PC-3 (cell line): ENCODE measurements around the gene NES. TPM values are rescaled to one million over a fixed set of nuclear protein-coding genes. Genes with fewer than 3 reads are reported as not detected.

Experiments
- ATAC-seq: fragments of 200-7000 bp; cut with Tn5 transposase; 2 replicates; pipeline ENCODE4 v1.9.1; 2020; ENCODE audit warnings: mild to moderate bottlenecking, moderate library complexity
- BruUV-seq: library from RNA; stranded (reverse); fragments of 400-500 nt; replicated peaks from 2 replicates; lab custom pipeline; 2021; lab: Mats Ljungman, UMichigan
- CTCF ChIA-PET: fragments of 300-600 bp; sonication (Branson Sonifier 250); formaldehyde crosslinking; loops from one replicate; lab custom pipeline; 2022; ENCODE audit warnings: antibody characterized with exemption; lab: Charles Lee
- POLR2A ChIA-PET: fragments of 300-600 bp; sonication (Branson Sonifier 250); formaldehyde crosslinking; loops from one replicate; lab custom pipeline; 2022; ENCODE audit warnings: antibody characterized with exemption; ENCODE audit not compliant: unreplicated experiment; lab: Charles Lee
- DNase-seq: peaks from one replicate; pipeline ENCODE4 v3.0.0-alpha.2; 2015
- H2AFZ ChIP-seq: fragments of 300-600 bp; sonication (generic); 2 replicates; pipeline ENCODE4 v1.6.0; 2016; ENCODE audit warnings: antibody characterized with exemption, low read length
- H3F3A ChIP-seq: fragments of 300-600 bp; sonication (generic); one replicate; pipeline ENCODE4 v1.6.0; 2017; ENCODE audit warnings: antibody characterized with exemption, low read length, control low read depth, mild to moderate bottlenecking; ENCODE audit not compliant: unreplicated experiment
- H3K27ac ChIP-seq: fragments of 300-600 bp; sonication (generic); 2 replicates; pipeline ENCODE4 v1.5.1; 2016; ENCODE audit warnings: mild to moderate bottlenecking, low read length
- H3K27me3 ChIP-seq: fragments of 300-600 bp; sonication (generic); 2 replicates; pipeline ENCODE4 v1.6.1; 2016; ENCODE audit warnings: low read length, mixed read lengths
- H3K36me3 ChIP-seq: fragments of 300-600 bp; sonication (generic); 2 replicates; pipeline ENCODE4 v1.6.1; 2016; ENCODE audit warnings: low read depth, mixed run types, low read length, mixed read lengths
- H3K4me1 ChIP-seq: fragments of 300-600 bp; sonication (generic); 2 replicates; pipeline ENCODE4 v1.5.1; 2016; ENCODE audit warnings: low read length; ENCODE audit not compliant: insufficient read depth
- H3K4me2 ChIP-seq: fragments of 300-600 bp; sonication (generic); 2 replicates; pipeline ENCODE4 v1.6.0; 2016; ENCODE audit warnings: low read length
- H3K4me3 ChIP-seq: fragments of 300-600 bp; sonication (generic); 2 replicates; pipeline ENCODE4 v1.5.1; 2016; ENCODE audit warnings: mild to moderate bottlenecking, low read length, mixed read lengths
- H3K79me2 ChIP-seq: fragments of 300-600 bp; sonication (generic); 2 replicates; pipeline ENCODE4 v1.6.1; 2017; ENCODE audit warnings: low read length, mixed read lengths
- H3K9ac ChIP-seq: fragments of 300-600 bp; sonication (generic); 2 replicates; pipeline ENCODE4 v1.6.0; 2016; ENCODE audit warnings: mild to moderate bottlenecking, low read length
- H3K9me2 ChIP-seq: fragments of 300-600 bp; sonication (generic); replicated peaks from 2 replicates; pipeline ENCODE4 v1.6.1; 2016; ENCODE audit warnings: mixed run types, low read length, mixed read lengths
- H3K9me3 ChIP-seq: fragments of 300-600 bp; sonication (generic); 2 replicates; pipeline ENCODE4 v1.6.1; 2016; ENCODE audit warnings: low read length, mixed read lengths
- H4K20me1 ChIP-seq: fragments of 300-600 bp; sonication (generic); 2 replicates; pipeline ENCODE4 v1.6.1; 2016; ENCODE audit warnings: low read length, mixed read lengths
- EZH2 ChIP-seq: fragments of 300-600 bp; sonication (generic); IDR thresholded peaks from one replicate; pipeline ENCODE4 v1.6.1; 2017; ENCODE audit warnings: antibody characterized with exemption, mild to moderate bottlenecking, low read length; ENCODE audit not compliant: unreplicated experiment
- EZH2phosphoT487 ChIP-seq: fragments of 300-600 bp; sonication (generic); IDR thresholded peaks from 2 replicates; pipeline ENCODE4 v1.6.1; 2018; ENCODE audit warnings: mild to moderate bottlenecking, antibody characterized with exemption, low read length, borderline replicate concordance
- intact Hi-C: fragments of 100-400 bp; cut with micrococcal nuclease; formaldehyde crosslinking; loops from 2 replicates; pipeline ENCODE4 v1.9.0; 2023
- total RNA-seq: library from RNA; depleted of rRNA; stranded (reverse); fragments of >200 nt; gene quantifications from 2 replicates; pipeline ENCODE4 v1.2.3, GENCODE V29; 2014
- TF ChIP-seq, protein P1 (sequence below): fragments of 300-600 bp; sonication (generic); conservative IDR thresholded peaks from 2 replicates; pipeline ENCODE4 v1.5.1; 2017; ENCODE audit warnings: antibody characterized with exemption, low read depth, mild to moderate bottlenecking, low read length

Gene NES
- total RNA-seq, 1 experiment from 2014 or later, result 58.2 TPM

DNA sequence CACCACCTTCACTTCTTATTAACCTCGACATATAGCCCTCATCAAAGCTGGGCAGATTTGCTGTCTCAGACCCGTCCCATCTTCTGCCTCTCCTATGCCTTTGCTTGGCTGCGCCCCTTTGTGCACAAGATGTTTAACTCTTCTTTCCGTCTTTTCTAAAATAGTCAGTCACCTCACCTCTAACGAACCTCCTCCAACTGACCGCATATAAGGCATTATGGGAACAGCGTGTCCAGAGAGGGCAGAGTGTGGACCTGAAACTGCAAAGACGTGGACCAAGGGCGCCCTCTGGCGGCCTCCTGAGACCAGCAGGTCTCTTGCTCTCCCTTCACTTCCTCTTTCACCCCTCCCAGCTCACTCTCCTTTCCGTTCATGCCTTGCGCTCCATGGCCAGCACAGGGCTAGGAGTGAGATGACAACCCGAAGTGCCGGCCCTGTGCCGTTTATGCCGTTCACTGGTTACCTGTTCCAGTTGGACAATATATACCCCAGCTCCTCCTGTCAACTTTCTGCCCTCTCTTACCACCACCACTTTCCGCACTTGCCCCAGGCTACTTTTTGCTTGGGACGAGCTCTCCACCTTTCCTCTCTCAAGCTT lies 48.6 kb upstream of the NES start:
- Histone ChIP-seq H3K27me3 (no peaks in the 10 kb centered on the region), H3K36me3 (peaks cover 41% of the 10 kb centered on the region), H3K27ac (0 out of 2 replicates have a peak overlapping the region, but pooled peaks have one; percentile 62), H3K9me2 (no peaks in the 10 kb centered on the region), H3K79me2 (peaks cover 83% of the 10 kb centered on the region), H3F3A (no peaks in the 10 kb centered on the region), H4K20me1 (peaks cover 38% of the 10 kb centered on the region), H2AFZ (no peak overlapping the region), H3K4me1 (peaks cover 27% of the 10 kb centered on the region), H3K4me2 (peak overlapping the region; percentile 89), H3K9ac (peak overlapping the region; percentile 97), H3K9me3 (no peaks in the 10 kb centered on the region), H3K4me3 (peak overlapping the region; percentile 98)
- intact Hi-C loops, result loop anchor here (1.0 kb wide), 5 partner anchors 16 to 165 kb away; partner anchors contain the start of gene INSRR
- DNase-seq (peak; percentile 96), ATAC-seq (peak; percentile 62)
- TF ChIP-seq, protein P1, sequence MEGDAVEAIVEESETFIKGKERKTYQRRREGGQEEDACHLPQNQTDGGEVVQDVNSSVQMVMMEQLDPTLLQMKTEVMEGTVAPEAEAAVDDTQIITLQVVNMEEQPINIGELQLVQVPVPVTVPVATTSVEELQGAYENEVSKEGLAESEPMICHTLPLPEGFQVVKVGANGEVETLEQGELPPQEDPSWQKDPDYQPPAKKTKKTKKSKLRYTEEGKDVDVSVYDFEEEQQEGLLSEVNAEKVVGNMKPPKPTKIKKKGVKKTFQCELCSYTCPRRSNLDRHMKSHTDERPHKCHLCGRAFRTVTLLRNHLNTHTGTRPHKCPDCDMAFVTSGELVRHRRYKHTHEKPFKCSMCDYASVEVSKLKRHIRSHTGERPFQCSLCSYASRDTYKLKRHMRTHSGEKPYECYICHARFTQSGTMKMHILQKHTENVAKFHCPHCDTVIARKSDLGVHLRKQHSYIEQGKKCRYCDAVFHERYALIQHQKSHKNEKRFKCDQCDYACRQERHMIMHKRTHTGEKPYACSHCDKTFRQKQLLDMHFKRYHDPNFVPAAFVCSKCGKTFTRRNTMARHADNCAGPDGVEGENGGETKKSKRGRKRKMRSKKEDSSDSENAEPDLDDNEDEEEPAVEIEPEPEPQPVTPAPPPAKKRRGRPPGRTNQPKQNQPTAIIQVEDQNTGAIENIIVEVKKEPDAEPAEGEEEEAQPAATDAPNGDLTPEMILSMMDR, result peak; percentile 98
- no peak for TF ChIP-seq EZH2phosphoT487
- no TSS peak for BruUV-seq
- ChIA-PET POLR2A (interaction anchor here (0.6 to 1.1 kb wide), 5 partner anchors 15 to 171 kb away, joined by 3 to 13 read pairs (median 5); partner anchors contain the start of genes MRPL24 and PRCC), CTCF (interaction anchor here (0.5 to 3.0 kb wide), 26 partner anchors 13 to 202 kb away, joined by 3 to 106 read pairs (median 5); partner anchors contain the start of genes CRABP2, HDGF, MRPL24 and NES)

GRCh38 chr1:156721535-156721934 lies 44.3 kb upstream of the NES start:
- BruUV-seq, result no TSS peak
- Histone ChIP-seq H3K36me3 (peaks cover 46% of the 10 kb centered on the region), H3K9me3 (no peaks in the 10 kb centered on the region), H3K4me2 (no peak overlapping the region), H3K4me1 (peaks cover 15% of the 10 kb centered on the region), H3K27ac (no peak overlapping the region), H3K79me2 (peaks cover 50% of the 10 kb centered on the region), H3F3A (no peaks in the 10 kb centered on the region), H3K27me3 (no peaks in the 10 kb centered on the region), H3K4me3 (no peak overlapping the region), H4K20me1 (peaks cover 35% of the 10 kb centered on the region), H3K9ac (no peak overlapping the region), H3K9me2 (no peaks in the 10 kb centered on the region), H2AFZ (no peak overlapping the region)
- CTCF ChIA-PET, result no interaction called here
- no peak for TF ChIP-seq EZH2
- TF ChIP-seq, protein P1, result no peak
- TF ChIP-seq EZH2phosphoT487, result no peak
- POLR2A ChIA-PET, result interaction anchor here (0.6 kb wide), 1 partner anchor 15 kb away, joined by 3 read pairs; no protein-coding TSS in a partner anchor
- ATAC-seq, result no peak
- no peak for DNase-seq
- intact Hi-C loops, result no loop called here

GRCh38 chr1:156721131-156721530 lies 43.9 kb upstream of the NES start:
- CTCF ChIA-PET, result no interaction called here
- ATAC-seq, result no peak
- no peak overlapping the region for H3K27ac ChIP-seq

More at GRCh38 chr1:156721131-156721530, 43.9 kb upstream of the NES start:
- H3K9ac ChIP-seq, result no peak overlapping the region
- intact Hi-C loops, result no loop called here
- peaks cover 31% of the 10 kb centered on the region for H4K20me1 ChIP-seq
- H3K79me2 ChIP-seq, result peaks cover 46% of the 10 kb centered on the region
- H3K27me3 ChIP-seq, result no peaks in the 10 kb centered on the region
- peaks cover 15% of the 10 kb centered on the region for H3K4me1 ChIP-seq
- H2AFZ ChIP-seq, result no peak overlapping the region
- no peak overlapping the region for H3K4me3 ChIP-seq
- no TSS peak for BruUV-seq
- no peaks in the 10 kb centered on the region for H3K9me2 ChIP-seq
- TF ChIP-seq EZH2 (no peak), EZH2phosphoT487 (no peak)
- TF ChIP-seq, protein P1, result no peak
- H3K36me3 ChIP-seq, result peaks cover 46% of the 10 kb centered on the region
- H3K9me3 ChIP-seq, result no peaks in the 10 kb centered on the region
- no peaks in the 10 kb centered on the region for H3F3A ChIP-seq
- no peak overlapping the region for H3K4me2 ChIP-seq
- DNase-seq, result no peak
- POLR2A ChIA-PET, result interaction anchor here (0.6 kb wide), 1 partner anchor 15 kb away, joined by 3 read pairs; no protein-coding TSS in a partner anchor
